ENCODE results near the gene NRCAM. TPM values are rescaled to one million over a fixed set of nuclear protein-coding genes. Genes with fewer than 3 reads are reported as not detected.

The NRCAM gene
- total and polyA plus RNA-seq, 10 of the 15 experiments (the other 5 are each of a cell fraction or from before 2014, with no cell fraction given), result 0.30 to 2.0 (median 1.0) TPM

GRCh38 chr7:108254259-108254658 is 202.0 kb downstream of the NRCAM start:
- intact Hi-C loops (cut with micrococcal nuclease; ENCODE audit: unreplicated experiment), result no loop called here

More at GRCh38 chr7:108254259-108254658, 202.0 kb downstream of the NRCAM start:
- ChIA-PET POLR2A (no interaction called here), RAD21 (ENCODE audit: unreplicated experiment) (no interaction called here), SMC1A (ENCODE audit: uncharacterized antibody, unreplicated experiment) (no interaction called here), CTCF (interaction anchor here (2.9 kb wide), 1 partner anchor 11 kb away, joined by 8 read pairs; no protein-coding TSS in a partner anchor)
- no peaks in the 10 kb centered on the region for H3K9me3 ChIP-seq (replicated peaks; ENCODE audit: control insufficient read depth, insufficient read depth, low read length)
- no TSS peak for BruUV-seq (replicated peaks)
- H3K9ac ChIP-seq (ENCODE audit: control insufficient read depth, insufficient read depth, low read length), result no peak overlapping the region
- H3K4me3 ChIP-seq, result no peak overlapping the region
- H3K36me3 ChIP-seq (ENCODE audit: control insufficient read depth in 2 of 2, insufficient read depth in 2 of 2, low read length in 1 of 2), result no peaks in the 10 kb centered on the region
- H2AFZ ChIP-seq (ENCODE audit: control insufficient read depth, low read depth, low read length), result no peak overlapping the region
- FAIRE-seq (no peak), ATAC-seq (no peak), DNase-seq (ENCODE audit: low read depth, low spot score) (no peak)
- in situ Hi-C loops (cut with MboI), result no loop called here
- no peaks in the 10 kb centered on the region for H3K79me2 ChIP-seq (ENCODE audit: control insufficient read depth, insufficient read depth, low read length)
- no peak overlapping the region for H3K4me2 ChIP-seq (ENCODE audit: control insufficient read depth, insufficient read depth)
- no peaks in the 10 kb centered on the region for H4K20me1 ChIP-seq (ENCODE audit: control insufficient read depth, insufficient read depth)
- no peaks in the 10 kb centered on the region for H3K27me3 ChIP-seq (replicated peaks in 1 of 2; ENCODE audit: control insufficient read depth in 2 of 2, insufficient read depth in 2 of 2, low read length in 1 of 2)
- H3K27ac ChIP-seq (ENCODE audit: control insufficient read depth, insufficient read depth), result no peak overlapping the region
- 66% methylated on average over 2 of the region's 2 CpGs for WGBS (ENCODE audit: insufficient coverage, insufficient replicate concordance, low lambda C conversion rate, missing lambda C conversion rate)
- H3K4me1 ChIP-seq (ENCODE audit: control insufficient read depth, insufficient read depth, low read length), result no peaks in the 10 kb centered on the region
- TF ChIP-seq, protein P1, sequence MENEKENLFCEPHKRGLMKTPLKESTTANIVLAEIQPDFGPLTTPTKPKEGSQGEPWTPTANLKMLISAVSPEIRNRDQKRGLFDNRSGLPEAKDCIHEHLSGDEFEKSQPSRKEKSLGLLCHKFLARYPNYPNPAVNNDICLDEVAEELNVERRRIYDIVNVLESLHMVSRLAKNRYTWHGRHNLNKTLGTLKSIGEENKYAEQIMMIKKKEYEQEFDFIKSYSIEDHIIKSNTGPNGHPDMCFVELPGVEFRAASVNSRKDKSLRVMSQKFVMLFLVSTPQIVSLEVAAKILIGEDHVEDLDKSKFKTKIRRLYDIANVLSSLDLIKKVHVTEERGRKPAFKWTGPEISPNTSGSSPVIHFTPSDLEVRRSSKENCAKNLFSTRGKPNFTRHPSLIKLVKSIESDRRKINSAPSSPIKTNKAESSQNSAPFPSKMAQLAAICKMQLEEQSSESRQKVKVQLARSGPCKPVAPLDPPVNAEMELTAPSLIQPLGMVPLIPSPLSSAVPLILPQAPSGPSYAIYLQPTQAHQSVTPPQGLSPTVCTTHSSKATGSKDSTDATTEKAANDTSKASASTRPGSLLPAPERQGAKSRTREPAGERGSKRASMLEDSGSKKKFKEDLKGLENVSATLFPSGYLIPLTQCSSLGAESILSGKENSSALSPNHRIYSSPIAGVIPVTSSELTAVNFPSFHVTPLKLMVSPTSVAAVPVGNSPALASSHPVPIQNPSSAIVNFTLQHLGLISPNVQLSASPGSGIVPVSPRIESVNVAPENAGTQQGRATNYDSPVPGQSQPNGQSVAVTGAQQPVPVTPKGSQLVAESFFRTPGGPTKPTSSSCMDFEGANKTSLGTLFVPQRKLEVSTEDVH (IDR thresholded peaks at IDR 0.05; ENCODE audit: low read depth, partially characterized antibody), result no peak
